SK-N-MC (cell line): ENCODE results near the gene BACH2.

Experiments
- FOXP2 ChIP-seq: optimal IDR thresholded peaks from 2 replicates; pipeline ENCODE3; 2011; ENCODE audit warnings: mild to moderate bottlenecking, moderate library complexity; ENCODE audit not compliant: insufficient read depth; ENCODE audit errors: extremely low read length, control extremely low read depth
- POLR2AphosphoS5 ChIP-seq: IDR thresholded peaks from 2 replicates; pipeline ENCODE4 v1.6.1; 2012; ENCODE audit warnings: mild to moderate bottlenecking, low read depth, low read length, borderline replicate concordance

DNA sequence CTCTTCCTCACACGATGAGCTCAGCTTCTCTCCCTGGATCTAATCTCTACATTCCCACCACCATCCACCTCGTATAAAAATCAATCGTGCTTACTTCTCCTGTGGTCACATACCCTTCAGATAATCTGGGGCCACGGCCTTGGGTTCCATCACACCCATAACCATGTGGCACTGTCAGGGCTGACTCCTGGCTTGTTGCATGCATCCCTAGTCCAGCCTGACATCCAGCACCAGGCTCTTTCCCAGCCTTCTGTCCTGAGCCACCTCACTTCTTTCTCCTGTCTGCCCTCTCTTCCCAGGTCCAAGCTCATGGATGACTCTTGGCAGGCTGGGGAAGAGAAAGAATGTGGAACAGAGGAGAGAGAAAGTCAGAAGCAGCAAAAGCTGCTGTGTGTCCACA, 199.8 kb downstream of the BACH2 start:
- no peak for TF ChIP-seq FOXP2
- TF ChIP-seq POLR2AphosphoS5, result no peak
